Lung (tissue), 12 donors: ENCODE data around the gene TFDP2. TPM values are rescaled to one million over a fixed set of nuclear protein-coding genes. Genes with fewer than 3 reads are reported as not detected.
"Not testable (repeated sequence)": the region's sequence is repeated elsewhere in the genome, so short reads cannot be mapped to it uniquely, and the experiment has no call there.

Experiments used
- ATAC-seq: fragments of 200-7000 bp; cut with Tn5 transposase; one replicate; pipeline ENCODE4 v1.9.1; 2020; ENCODE audit warnings: moderate number of reproducible peaks; ENCODE audit not compliant: insufficient read depth, low FRiP score
- DNase-seq, 3 donors: peaks; one replicate each; pipeline ENCODE4 v3.0.0-alpha.2; 2013 to 2017
- H3K27ac ChIP-seq, 2 donors: one replicate each; pipeline ENCODE4 v1.5.1; 2013; ENCODE audit warnings: mild to moderate bottlenecking in 2 of 2, moderate library complexity in 2 of 2, control low read depth in 1 of 2, inconsistent platforms in 1 of 2, low read depth in 1 of 2, low read length in 1 of 2
- H3K27me3 ChIP-seq, 3 donors: one replicate each; pipeline ENCODE4 v1.5.1; 2013; ENCODE audit warnings: low read length in 2 of 3; ENCODE audit not compliant: control insufficient read depth in 3 of 3, insufficient read depth in 3 of 3
- H3K36me3 ChIP-seq, 4 donors: one replicate each; pipeline ENCODE4 v1.5.1; 2013; ENCODE audit warnings: low read length in 4 of 4, mild to moderate bottlenecking in 1 of 4, moderate library complexity in 1 of 4; ENCODE audit not compliant: control insufficient read depth in 4 of 4, insufficient read depth in 4 of 4
- H3K4me1 ChIP-seq, 5 donors: one replicate each; pipeline ENCODE4 v1.5.1; 2013; ENCODE audit warnings: low read length in 5 of 5, mild to moderate bottlenecking in 2 of 5, moderate library complexity in 1 of 5; ENCODE audit not compliant: control insufficient read depth in 5 of 5, insufficient read depth in 5 of 5
- H3K4me3 ChIP-seq: one replicate; pipeline ENCODE4 v1.5.1; 2013; ENCODE audit warnings: mild to moderate bottlenecking, control low read depth, moderate library complexity
- H3K9ac ChIP-seq, 2 donors: one replicate each; pipeline ENCODE4 v1.5.1; 2013; ENCODE audit warnings: low read length in 2 of 2, control low read depth in 1 of 2; ENCODE audit not compliant: insufficient read depth in 1 of 2
- H3K9me3 ChIP-seq, 4 donors: one replicate each; pipeline ENCODE4 v1.5.1; 2013; ENCODE audit warnings: low read length in 3 of 4, mild to moderate bottlenecking in 1 of 4, moderate library complexity in 1 of 4; ENCODE audit not compliant: control insufficient read depth in 4 of 4, insufficient read depth in 3 of 4
- CTCF ChIP-seq: IDR thresholded peaks from 2 replicates; pipeline ENCODE4 v1.5.1; 2012; ENCODE audit warnings: mild to moderate bottlenecking; ENCODE audit errors: control extremely low read depth, extremely low read depth
- WGBS, 2 donors: extraction: QIAGEN DNeasy Blood & Tissue Kit; methylation state at CpG; one replicate each; pipeline ENCODE4 v1.1.7; 2013; 5-methylcytosine and 5-hydroxymethylcytosine counted together
- polyA plus RNA-seq, 2 donors: library from polyadenylated mRNA; stranded (reverse); fragments of 200-250 nt; gene quantifications; one replicate each; pipeline ENCODE4 v1.2.1, GENCODE V29; 2013
- total RNA-seq, 2 donors: library from RNA; depleted of rRNA in 1 of 2; stranded (reverse); fragments of >200 nt in 1 of 2; gene quantifications; one replicate each; pipeline ENCODE4 v1.2.1, GENCODE V29; 2014 to 2021
- donor health status: control.
- donor health status: control.
- donor health status: Bipolar disorder and iron deficiency.
- donor health status: healthy.
- donor health status: DM: yes; HTN: yes; CAD: no.

TFDP2 gene
- total and polyA plus RNA-seq, 4 donors, result 8.4 to 94.0 (median 17.0) TPM

GRCh38 chr3:141979050-141979671 lies 170.2 kb downstream of the TFDP2 start:
- Histone ChIP-seq H3K36me3 (peaks cover 0 to 13% (median 4%) of the 10 kb centered on the region in 4 donors), H3K9me3 (no peaks in the 10 kb centered on the region), H3K9ac (no peak overlapping the region), H3K4me1 (no peaks in the 10 kb centered on the region), H3K27ac (no peak overlapping the region), H3K27me3 (no peaks in the 10 kb centered on the region), H3K4me3 (no peak overlapping the region)
- DNase-seq, result no peak
- no peak for ATAC-seq
- TF ChIP-seq CTCF, result no peak
- 93% methylated on average over 5 of the region's 5 CpGs for WGBS, 2 donors

GRCh38 chr3:141974777-141975176 lies 174.6 kb downstream of the TFDP2 start:
- not testable (repeated sequence) for H3K4me1 ChIP-seq, H3K27ac ChIP-seq, DNase-seq, ATAC-seq, H3K27me3 ChIP-seq, H3K9me3 ChIP-seq, H3K36me3 ChIP-seq, H3K9ac ChIP-seq, H3K4me3 ChIP-seq
- 83 to 96% methylated on average over 8 of the region's 8 CpGs for WGBS, 2 donors

- TF ChIP-seq CTCF, result no peak
- peaks cover 0 to 2% (median 0%) of the 10 kb centered on the region in 5 donors for H3K4me1 ChIP-seq
- H3K27ac ChIP-seq, result no peak overlapping the region
- H3K4me3 ChIP-seq, result no peak overlapping the region
- no peaks in the 10 kb centered on the region for H3K9me3 ChIP-seq
- no peaks in the 10 kb centered on the region for H3K27me3 ChIP-seq
- 95 to 98% methylated on average over 2 of the region's 2 CpGs for WGBS, 2 donors
- no peak for ATAC-seq
- DNase-seq, result no peak
- H3K9ac ChIP-seq, result no peak overlapping the region
- peaks cover 0 to 8% (median 4%) of the 10 kb centered on the region in 4 donors for H3K36me3 ChIP-seq
Measured at GRCh38 chr3:141972399-141972798, 176.9 kb downstream of the TFDP2 start.

- H3K36me3 ChIP-seq, result peaks cover 0 to 10% (median 3%) of the 10 kb centered on the region in 4 donors
- ATAC-seq (no peak), DNase-seq (peak in 2 of 3 donors; percentile 52 to 66)
- no peak overlapping the region for H3K27ac ChIP-seq
- no peaks in the 10 kb centered on the region for H3K27me3 ChIP-seq
- H3K4me1 ChIP-seq, result peaks cover 0 to 2% (median 0%) of the 10 kb centered on the region in 5 donors
- 91 to 93% methylated on average over 1 of the region's 1 CpG for WGBS, 2 donors
- no peaks in the 10 kb centered on the region for H3K9me3 ChIP-seq
- H3K4me3 ChIP-seq, result no peak overlapping the region
- TF ChIP-seq CTCF, result no peak
- H3K9ac ChIP-seq, result no peak overlapping the region
Measured at GRCh38 chr3:141971571-141971970, 177.8 kb downstream of the TFDP2 start.
